ENCODE measurements around the gene GMDS. TPM values are rescaled to one million over a fixed set of nuclear protein-coding genes. Genes with fewer than 3 reads are reported as not detected.
A peak's percentile ranks its signal among the peaks of the same experiment; 100 is the strongest.

The GMDS gene
- total and polyA plus RNA-seq, 2 of the 4 experiments (the other 2 are of a cell fraction) = 7.3 to 21.9 TPM

- Histone ChIP-seq H3K23ac (ENCODE audit: low read depth, low read length) (peak overlapping the region; percentile 99), H2BK120ac (ENCODE audit: low read depth, low read length) (peak overlapping the region; percentile 98), H2BK5ac (ENCODE audit: low read depth, low read length, poor library complexity, severe bottlenecking) (peak overlapping the region; percentile 98), H2AK5ac (ENCODE audit: low read depth, low read length) (peak overlapping the region; percentile 91), H3K36me3 (ENCODE audit: control insufficient read depth, insufficient read depth, low read length) (peaks cover 9% of the 10 kb centered on the region), H4K20me1 (ENCODE audit: insufficient read depth, low read length) (peaks cover 16% of the 10 kb centered on the region), H3K79me1 (ENCODE audit: low read depth in 1 of 2, low read length in 2 of 2) (peaks cover 6 to 18% of the 10 kb centered on the region in 2 experiments), H2AK9ac (replicated peaks; ENCODE audit: low read depth, low read length, poor library complexity) (peak overlapping the region; percentile 88), H4K91ac (ENCODE audit: insufficient read depth, low read depth, low read length) (peak overlapping the region; percentile 90), H3K27me3 (ENCODE audit: control insufficient read depth, insufficient read depth, low read length) (peaks cover 13% of the 10 kb centered on the region; the same call in 1 of the 2 replicates), H3K9me3 (ENCODE audit: control insufficient read depth, insufficient read depth, low read length) (peaks cover 7% of the 10 kb centered on the region; the same call in 1 of the 2 replicates), H3K4me2 (ENCODE audit: low read depth, low read length) (peak overlapping the region; percentile 88), H3K9ac (ENCODE audit: low read depth, low read length) (peak overlapping the region; percentile 100), H3K9me1 (ENCODE audit: insufficient read depth, low read length) (no peaks in the 10 kb centered on the region), H3K14ac (replicated peaks; ENCODE audit: low read depth, low read length) (peak overlapping the region; percentile 99), H4K5ac (ENCODE audit: low read depth, low read length) (peak overlapping the region; percentile 36; the same call in 1 of the 2 replicates), H2AFZ (replicated peaks; ENCODE audit: low read length, poor library complexity) (peak overlapping the region; percentile 91), H3K4me1 (ENCODE audit: control insufficient read depth, insufficient read depth, low read length) (peaks cover 4% of the 10 kb centered on the region), H2BK20ac (ENCODE audit: low read depth, low read length) (0 out of 2 replicates have a peak overlapping the region, but pooled peaks have one; percentile 67), H3K18ac (ENCODE audit: low read depth, low read length) (peak overlapping the region; percentile 93), H3K4me3 (ENCODE audit: insufficient read depth, low read depth, low read length) (peak overlapping the region; percentile 85), H3K56ac (ENCODE audit: extremely low read depth, insufficient read depth, low read length) (peak overlapping the region; percentile 85; the same call in 1 of the 2 replicates), H4K8ac (ENCODE audit: low read depth in 2 of 2, low read length in 2 of 2) (peak overlapping the region; percentile 53 to 73), H3K27ac (ENCODE audit: insufficient read depth, low read length) (peak overlapping the region; percentile 100), H2BK15ac (ENCODE audit: low read depth, low read length) (peak overlapping the region; percentile 88; the same call in 2 of the 3 replicates), H3K4ac (ENCODE audit: low read depth, low read length) (peak overlapping the region; percentile 97)
- no TSS peak for BruUV-seq (replicated peaks)
- in situ Hi-C loops (cut with MboI; ENCODE audit: low sequenced_read_pairs) = no loop called here
- ATAC-seq (ENCODE audit: low read depth) (no peak), DNase-seq (peak; percentile 53)
- dilution Hi-C loops (cut with HindIII; ENCODE audit: low sequenced_read_pairs, unreplicated experiment) = no loop called here
- ChIA-PET POLR2A (ENCODE audit: unreplicated experiment) (interaction anchor here (0.6 kb wide), 4 partner anchors 14 to 742 kb away, joined by 3 to 19 read pairs (median 4); no protein-coding TSS in a partner anchor), CTCF (interaction anchor here (0.6 to 2.3 kb wide), 8 partner anchors 12 to 492 kb away, joined by 3 to 9 read pairs (median 4); no protein-coding TSS in a partner anchor)
- intact Hi-C loops (cut with micrococcal nuclease) = loop anchor here (2.0 to 10.0 kb wide), 9 partner anchors 51 to 741 kb away; no protein-coding TSS in a partner anchor
- TF ChIP-seq BHLHE40 (IDR thresholded peaks at IDR 0.05; ENCODE audit: low read depth, low read length) = no peak
- no peak for TF ChIP-seq FOS (IDR thresholded peaks at IDR 0.05; ENCODE audit: low read depth, low read length)
- TF ChIP-seq CHD1 (IDR thresholded peaks at IDR 0.05; ENCODE audit: low read depth, low read length) = no peak
- no peak for TF ChIP-seq ELK1 (IDR thresholded peaks at IDR 0.05; ENCODE audit: borderline replicate concordance, low read depth, low read length)
- no peak for TF ChIP-seq RFX5 (IDR thresholded peaks at IDR 0.05; ENCODE audit: low read depth, low read length)
- TF ChIP-seq POLR2A (IDR thresholded peaks at IDR 0.05; ENCODE audit: low read depth, low read length) = no peak
- no peak for TF ChIP-seq MAZ (IDR thresholded peaks at IDR 0.05; ENCODE audit: borderline replicate concordance, low read depth, low read length)
- TF ChIP-seq RCOR1 (IDR thresholded peaks at IDR 0.05; ENCODE audit: insufficient replicate concordance, low read length) = no peak
- TF ChIP-seq SMC3 (IDR thresholded peaks at IDR 0.05; ENCODE audit: low read depth, low read length) = no peak
- TF ChIP-seq CEBPB (IDR thresholded peaks at IDR 0.05; ENCODE audit: low read depth, low read length) = no peak
- no peak for TF ChIP-seq MAFK (IDR thresholded peaks at IDR 0.05; ENCODE audit: low read depth, low read length)
- 3% methylated on average over 28 of the region's 71 CpGs; no CpG with 5 or more reads in 1 of the 2 experiments for WGBS, 2 experiments (ENCODE audit: extremely low coverage in 2 of 2, insufficient read length in 1 of 2)
These were observed 633.7 kb downstream of the GMDS start for GRCh38 chr6:1611572-1612298.
